B cell (primary cell): ENCODE measurements around the gene FRMPD3. TPM values are rescaled to one million over a fixed set of nuclear protein-coding genes. Genes with fewer than 3 reads are reported as not detected.

Experiments used
- ATAC-seq: fragments of 200-7000 bp; cut with Tn5 transposase; one replicate; pipeline ENCODE4 v1.10.0; 2021; ENCODE audit warnings: low read depth, mild to moderate bottlenecking, moderate number of reproducible peaks, moderate library complexity
- CTCF ChIA-PET: fragments of 350-600 bp; sonication (Branson Sonifier 250); formaldehyde crosslinking; loops from one replicate; lab custom pipeline; 2021; ENCODE audit warnings: antibody characterized with exemption, inconsistent platforms; lab: Charles Lee
- POLR2A ChIA-PET: fragments of 350-600 bp; sonication (Branson Sonifier 250); formaldehyde crosslinking; loops from one replicate; lab custom pipeline; 2021; ENCODE audit warnings: antibody characterized with exemption; lab: Charles Lee
- DNase-seq: peaks from one replicate; pipeline ENCODE4 v3.0.0; 2013
- H2AFZ ChIP-seq: 2 replicates; pipeline ENCODE4 v1.6.1; 2012; ENCODE audit warnings: mild to moderate bottlenecking, low read depth, low read length; ENCODE audit not compliant: insufficient read depth, poor library complexity, severe bottlenecking
- H3K27ac ChIP-seq, 2 donors: 1 replicate in 1 of 2; 2 replicates in 1 of 2; pipeline ENCODE4 v1.5.1; 2012 to 2013; ENCODE audit warnings: low read length in 2 of 2, mild to moderate bottlenecking in 2 of 2, moderate library complexity in 1 of 2
- H3K27me3 ChIP-seq, 4 experiments: fragments of 200-600 bp in 1 of 4; sonication (generic) in 1 of 4; replicated peaks in 1 of 4; 1 replicate in 2 of 4; 2 replicates in 2 of 4; pipeline versions ENCODE4 v1.6.1 to v1.7.0; 2013 to 2016; ENCODE audit warnings: low read length in 3 of 4, mild to moderate bottlenecking in 2 of 4, mixed read lengths in 1 of 4, moderate library complexity in 1 of 4; ENCODE audit not compliant: insufficient read depth in 4 of 4, control insufficient read depth in 3 of 4; ENCODE audit errors: control extremely low read depth in 1 of 4
- H3K36me3 ChIP-seq, 2 experiments: replicated peaks in 1 of 2; 1 replicate in 1 of 2; 2 replicates in 1 of 2; pipeline versions ENCODE4 v1.6.1 to v1.7.1; 2013; ENCODE audit warnings: low read length in 1 of 2; ENCODE audit not compliant: insufficient read depth in 2 of 2, control insufficient read depth in 1 of 2; ENCODE audit errors: control extremely low read depth in 1 of 2, extremely low read depth in 1 of 2
- H3K4me1 ChIP-seq, 2 donors: fragments of 200-600 bp in 1 of 2; sonication (generic) in 1 of 2; 1 replicate in 1 of 2; 2 replicates in 1 of 2; pipeline versions ENCODE4 v1.5.1 to v1.6.1; 2013 to 2017; ENCODE audit warnings: low read length in 2 of 2; ENCODE audit not compliant: control insufficient read depth in 2 of 2, insufficient read depth in 2 of 2
- H3K4me2 ChIP-seq: replicated peaks from 2 replicates; pipeline ENCODE3; 2012; ENCODE audit warnings: mild to moderate bottlenecking, low read depth, low read length; ENCODE audit not compliant: poor library complexity, severe bottlenecking
- H3K4me3 ChIP-seq, 5 experiments: fragments of 200-600 bp in 1 of 5; sonication (generic) in 1 of 5; 1 replicate in 3 of 5; 2 replicates in 2 of 5; pipeline versions ENCODE4 v1.5.1 to v1.7.0; 2011 to 2016; ENCODE audit warnings: low read length in 4 of 5, mild to moderate bottlenecking in 4 of 5, low read depth in 2 of 5, control low read depth in 1 of 5, moderate library complexity in 1 of 5; ENCODE audit not compliant: insufficient read depth in 1 of 5; ENCODE audit errors: control extremely low read depth in 1 of 5, extremely low read depth in 1 of 5
- H3K79me2 ChIP-seq: fragments of 200-600 bp; sonication (generic); one replicate; pipeline ENCODE4 v1.6.0; 2016; ENCODE audit warnings: low read length; ENCODE audit not compliant: control insufficient read depth, insufficient read depth
- H3K9ac ChIP-seq: fragments of 200-600 bp; sonication (generic); 2 replicates; pipeline ENCODE4 v1.6.1; 2017; ENCODE audit warnings: mild to moderate bottlenecking, low read length, moderate library complexity
- H3K9me3 ChIP-seq, 3 donors: one replicate each; pipeline versions ENCODE4 v1.6.1 to v1.7.1; 2013; ENCODE audit warnings: low read length in 2 of 3; ENCODE audit not compliant: control insufficient read depth in 2 of 3, insufficient read depth in 1 of 3; ENCODE audit errors: control extremely low read depth in 1 of 3
- H4K20me1 ChIP-seq: 2 replicates; pipeline ENCODE4 v1.6.0; 2012; ENCODE audit warnings: mild to moderate bottlenecking, low read length; ENCODE audit not compliant: insufficient read depth, control insufficient read depth, poor library complexity, severe bottlenecking
- H3K27ac Mint-ChIP-seq: one replicate; pipeline ENCODE4 v1.8.0; 2021; ENCODE audit warnings: mixed read lengths
- H3K27me3 Mint-ChIP-seq: one replicate; pipeline ENCODE4 v1.8.0; 2021; ENCODE audit warnings: mixed read lengths
- H3K4me1 Mint-ChIP-seq: one replicate; pipeline ENCODE4 v1.8.0; 2021; ENCODE audit warnings: mixed read lengths
- H3K4me3 Mint-ChIP-seq: one replicate; pipeline ENCODE4 v1.8.0; 2021; ENCODE audit warnings: mixed read lengths
- H3K9me3 Mint-ChIP-seq: one replicate; pipeline ENCODE4 v1.8.0; 2022; ENCODE audit warnings: mixed read lengths; ENCODE audit not compliant: insufficient read depth
- CTCF ChIP-seq: fragments of 200-600 bp; IDR thresholded peaks from one replicate; pipeline ENCODE4 v1.8.0; 2022; ENCODE audit warnings: antibody characterized with exemption, mild to moderate bottlenecking
- EZH2 ChIP-seq: IDR thresholded peaks from 2 replicates; pipeline ENCODE4 v1.6.1; 2012; ENCODE audit warnings: borderline replicate concordance, low read depth, mild to moderate bottlenecking, moderate library complexity, low read length; ENCODE audit not compliant: insufficient read depth, poor library complexity, severe bottlenecking
- WGBS: methylation state at CpG from one replicate; pipeline ENCODE4 v1.1.5; 2013; ENCODE audit warnings: missing lambda C conversion rate; ENCODE audit not compliant: insufficient coverage; 5-methylcytosine and 5-hydroxymethylcytosine counted together
- intact Hi-C: fragments of 100-400 bp; cut with micrococcal nuclease; formaldehyde crosslinking; loops from one replicate; pipeline ENCODE4 v1.10.0; 2022
- polyA plus RNA-seq: library from polyadenylated mRNA; depleted of rRNA; stranded (reverse); fragments of >200 nt; gene quantifications from 2 replicates; pipeline ENCODE4 v1.2.3, GENCODE V29; 2012
- total RNA-seq, 2 donors: library from RNA; stranded (reverse); fragments of 120-200 nt in 1 of 2; gene quantifications; 1 replicate in 1 of 2; 2 replicates in 1 of 2; pipeline versions ENCODE4 v1.2.3 to v1.2.4, GENCODE V29; 2013 to 2022

The FRMPD3 gene
- total and polyA plus RNA-seq, 2 donors (not counting 1 experiment from before 2014, with no cell fraction given), result 1.1 to 2.2 TPM

- Histone ChIP-seq H4K20me1 (no peaks in the 10 kb centered on the region), H3K79me2 (no peaks in the 10 kb centered on the region), H3K9ac (no peak overlapping the region), H3K27ac (no peak overlapping the region), H3K4me1 (peaks cover 35 to 44% of the 10 kb centered on the region in 2 donors), H2AFZ (peak overlapping the region; percentile 29), H3K4me3 (no peak overlapping the region), H3K27me3 (no peaks in the 10 kb centered on the region), H3K4me2 (peak overlapping the region; percentile 56), H3K9me3 (no peaks in the 10 kb centered on the region), H3K36me3 (no peaks in the 10 kb centered on the region)
- Mint-ChIP-seq H3K4me1 (peaks cover 43% of the 10 kb centered on the region), H3K27ac (peak overlapping the region; percentile 78), H3K27me3 (no peaks in the 10 kb centered on the region), H3K4me3 (peak overlapping the region; percentile 67), H3K9me3 (no peaks in the 10 kb centered on the region)
- DNase-seq (peak; percentile 7), ATAC-seq (no peak)
- ChIA-PET POLR2A (no interaction called here), CTCF (no interaction called here)
- no CpG with 5 or more reads among the region's 3 CpGs for WGBS
- intact Hi-C loops, result no loop called here
- TF ChIP-seq CTCF (no peak), EZH2 (no peak)
These were observed 9.3 kb upstream of the FRMPD3 start for GRCh38 chrX:107440187-107440586.

- H3K9ac ChIP-seq, result no peak overlapping the region
- H3K27ac ChIP-seq, result no peak overlapping the region
- H2AFZ ChIP-seq, result peak overlapping the region; percentile 29
- no peaks in the 10 kb centered on the region for H3K9me3 ChIP-seq
- peak overlapping the region; percentile 56 for H3K4me2 ChIP-seq
- H3K4me3 ChIP-seq, result no peak overlapping the region
- no peaks in the 10 kb centered on the region for H4K20me1 ChIP-seq
- DNase-seq, result no peak
- H3K27me3 ChIP-seq, result no peaks in the 10 kb centered on the region
- intact Hi-C loops, result no loop called here
- Mint-ChIP-seq H3K27ac (peak overlapping the region; percentile 59), H3K4me3 (peak overlapping the region; percentile 32), H3K4me1 (peaks cover 43% of the 10 kb centered on the region), H3K27me3 (no peaks in the 10 kb centered on the region), H3K9me3 (no peaks in the 10 kb centered on the region)
- no peak for ATAC-seq
- peaks cover 36 to 45% of the 10 kb centered on the region in 2 donors for H3K4me1 ChIP-seq
- no peaks in the 10 kb centered on the region for H3K79me2 ChIP-seq
- WGBS, result 90% methylated on average over 2 of the region's 5 CpGs
- TF ChIP-seq CTCF (no peak), EZH2 (no peak)
- ChIA-PET POLR2A (no interaction called here), CTCF (no interaction called here)
- no peaks in the 10 kb centered on the region for H3K36me3 ChIP-seq
These were observed 8.8 kb upstream of the FRMPD3 start for GRCh38 chrX:107440692-107441091.
